DOHH2 (cell line): Measurements from ENCODE around the gene EPHB3.

Source experiments
- H3F3A ChIP-seq: fragments of 200-600 bp; sonication (generic), shearing (Covaris generic); 2 replicates; pipeline ENCODE4 v1.6.0; 2016; ENCODE audit warnings: antibody characterized with exemption, mild to moderate bottlenecking; ENCODE audit not compliant: control insufficient read depth, insufficient read depth
- H3K27ac ChIP-seq: fragments of 200-600 bp; sonication (generic); 2 replicates; pipeline ENCODE4 v1.5.1; 2014; ENCODE audit warnings: low read depth, mild to moderate bottlenecking, low read length, moderate library complexity
- H3K27me3 ChIP-seq: fragments of 200-600 bp; sonication (generic); 2 replicates; pipeline ENCODE4 v1.6.1; 2014; ENCODE audit warnings: mild to moderate bottlenecking, low read length, mixed read lengths; ENCODE audit not compliant: control insufficient read depth
- H3K36me3 ChIP-seq: fragments of 200-600 bp; sonication (generic); 2 replicates; pipeline ENCODE4 v1.6.1; 2014; ENCODE audit warnings: mild to moderate bottlenecking, low read length, moderate library complexity, mixed read lengths; ENCODE audit not compliant: control insufficient read depth
- H3K4me1 ChIP-seq: fragments of 200-600 bp; sonication (generic); 2 replicates; pipeline ENCODE4 v1.6.1; 2014; ENCODE audit warnings: mild to moderate bottlenecking, low read length, mixed read lengths; ENCODE audit not compliant: control insufficient read depth
- H3K4me2 ChIP-seq: fragments of 200-600 bp; sonication (generic); 2 replicates; pipeline ENCODE4 v1.6.0; 2014; ENCODE audit warnings: mild to moderate bottlenecking, low read length, moderate library complexity
- H3K4me3 ChIP-seq: fragments of 200-600 bp; sonication (generic); 2 replicates; pipeline ENCODE4 v1.5.1; 2014; ENCODE audit warnings: mild to moderate bottlenecking, low read length, mixed read lengths
- H3K79me2 ChIP-seq: fragments of 200-600 bp; sonication (generic); 2 replicates; pipeline ENCODE4 v1.6.1; 2014; ENCODE audit warnings: mild to moderate bottlenecking, low read length, mixed read lengths; ENCODE audit not compliant: control insufficient read depth
- H3K9me2 ChIP-seq: fragments of 200-600 bp; sonication (generic); replicated peaks from 2 replicates; pipeline ENCODE4 v1.6.1; 2014; ENCODE audit warnings: mild to moderate bottlenecking, low read length, mixed read lengths; ENCODE audit not compliant: control insufficient read depth
- H3K9me3 ChIP-seq: fragments of 200-600 bp; sonication (generic); 2 replicates; pipeline ENCODE4 v1.6.1; 2014; ENCODE audit warnings: antibody characterized with exemption, low read length, mixed read lengths; ENCODE audit not compliant: control insufficient read depth, insufficient read depth
- H4K20me1 ChIP-seq: fragments of 200-600 bp; sonication (generic); 2 replicates; pipeline ENCODE4 v1.6.0; 2014; ENCODE audit warnings: low read depth, mild to moderate bottlenecking, antibody characterized with exemption, low read length, moderate library complexity; ENCODE audit not compliant: control insufficient read depth, insufficient read depth
- CTCF ChIP-seq: fragments of 200-600 bp; sonication (generic); IDR thresholded peaks from one replicate; pipeline ENCODE4 v1.5.1; 2014; ENCODE audit warnings: antibody characterized with exemption, mild to moderate bottlenecking, low read depth, low read length; ENCODE audit not compliant: poor library complexity, severe bottlenecking
- EZH2phosphoT487 ChIP-seq: fragments of 200-600 bp; sonication (generic); IDR thresholded peaks from 2 replicates; pipeline ENCODE4 v1.6.1; 2017; ENCODE audit warnings: borderline replicate concordance, mild to moderate bottlenecking, antibody characterized with exemption, low read length, moderate library complexity, mixed read lengths

The EPHB3 gene

GRCh38 chr3:184604615-184605290 lies 43.2 kb downstream of the EPHB3 start:
- Histone ChIP-seq H3K27me3 (peaks cover 4% of the 10 kb centered on the region; the same call in 1 of the 2 replicates), H3K4me2 (peak overlapping the region; percentile 55), H3K27ac (peak overlapping the region; percentile 16; the same call in 1 of the 2 replicates)

GRCh38 chr3:184608209-184608608 lies 46.6 kb downstream of the EPHB3 start:
- H3K9me3 ChIP-seq: no peaks in the 10 kb centered on the region
- no peaks in the 10 kb centered on the region for H3K36me3 ChIP-seq
- no peaks in the 10 kb centered on the region for H3K9me2 ChIP-seq
- 0 out of 2 replicates have a peak overlapping the region, but pooled peaks have one; percentile 7 for H3K4me2 ChIP-seq
- no peaks in the 10 kb centered on the region for H3F3A ChIP-seq
- no peak overlapping the region for H3K4me3 ChIP-seq
- H3K79me2 ChIP-seq: no peaks in the 10 kb centered on the region
- H3K4me1 ChIP-seq: peaks cover 33% of the 10 kb centered on the region
- no peaks in the 10 kb centered on the region for H4K20me1 ChIP-seq
- no peak overlapping the region for H3K27ac ChIP-seq
- peaks cover 4% of the 10 kb centered on the region; the same call in 1 of the 2 replicates for H3K27me3 ChIP-seq
- TF ChIP-seq EZH2phosphoT487 (no peak), CTCF (no peak)

More at GRCh38 chr3:184604615-184605290, 43.2 kb downstream of the EPHB3 start:
- Histone ChIP-seq H3F3A (no peaks in the 10 kb centered on the region), H3K4me3 (peak overlapping the region; percentile 33), H3K36me3 (no peaks in the 10 kb centered on the region), H3K4me1 (peaks cover 45% of the 10 kb centered on the region), H4K20me1 (no peaks in the 10 kb centered on the region), H3K9me3 (no peaks in the 10 kb centered on the region), H3K79me2 (no peaks in the 10 kb centered on the region), H3K9me2 (no peaks in the 10 kb centered on the region)
- TF ChIP-seq CTCF: no peak
- TF ChIP-seq EZH2phosphoT487: no peak

- TF ChIP-seq EZH2phosphoT487 (no peak), CTCF (no peak)
- no peaks in the 10 kb centered on the region for H3K36me3 ChIP-seq
- H3K4me2 ChIP-seq: no peak overlapping the region
- no peaks in the 10 kb centered on the region for H4K20me1 ChIP-seq
- no peaks in the 10 kb centered on the region for H3K9me2 ChIP-seq
- no peak overlapping the region for H3K4me3 ChIP-seq
- H3K27ac ChIP-seq: no peak overlapping the region
- no peaks in the 10 kb centered on the region for H3F3A ChIP-seq
- no peaks in the 10 kb centered on the region for H3K9me3 ChIP-seq
- H3K27me3 ChIP-seq: no peaks in the 10 kb centered on the region
- peaks cover 18% of the 10 kb centered on the region for H3K4me1 ChIP-seq
- no peaks in the 10 kb centered on the region for H3K79me2 ChIP-seq
These were observed 48.1 kb downstream of the EPHB3 start for GRCh38 chr3:184609476-184610244.
